Epidermal melanocyte (primary cell): ENCODE data around the gene NSL1.
"Not testable (repeated sequence)": the region's sequence is repeated elsewhere in the genome, so short reads cannot be mapped to it uniquely, and the experiment has no call there.

ENCODE experiments used
- DNase-seq: peaks from one replicate; pipeline ENCODE4 v3.0.0; 2011; ENCODE audit warnings: low spot score; ENCODE audit not compliant: insufficient read length

NSL1 gene

GRCh38 chr1:212783976-212784375 is 7.6 kb downstream of the NSL1 start:
- DNase-seq, result no peak

DNA sequence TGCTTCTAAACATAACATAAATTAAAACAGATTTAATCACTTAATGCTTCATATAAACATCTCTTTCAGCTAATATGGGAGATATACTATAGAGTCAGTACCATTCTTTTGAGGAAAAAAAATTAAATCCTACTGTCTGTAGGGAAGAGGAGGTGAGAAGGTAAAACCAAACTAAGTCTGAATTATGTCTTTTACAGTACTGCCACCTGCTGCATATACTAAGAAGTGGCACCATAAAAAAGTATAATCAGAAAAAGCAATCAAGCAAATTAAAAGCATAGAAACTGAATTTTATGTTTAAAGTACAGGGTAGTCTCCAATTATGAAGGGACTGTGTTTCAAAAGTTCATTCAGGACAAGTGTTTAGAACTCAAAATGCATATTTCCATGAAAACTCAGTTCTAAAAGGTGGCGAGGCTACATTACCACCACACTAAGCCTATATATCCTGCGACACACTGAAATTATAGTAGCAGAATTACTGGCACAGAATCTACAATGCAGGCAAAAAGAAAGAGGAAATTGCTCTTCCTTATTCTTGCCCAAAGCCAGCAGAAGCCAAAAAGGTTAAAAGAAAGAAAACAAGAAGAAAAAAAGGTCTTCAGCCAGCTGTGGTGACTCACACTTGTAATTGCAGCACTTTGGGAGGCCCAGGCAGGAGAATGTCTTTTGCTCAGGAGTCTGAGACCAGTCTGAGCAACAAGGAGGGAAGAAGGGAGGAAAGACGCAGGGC is 9.0 kb downstream of the NSL1 start:
- no peak for DNase-seq

DNA sequence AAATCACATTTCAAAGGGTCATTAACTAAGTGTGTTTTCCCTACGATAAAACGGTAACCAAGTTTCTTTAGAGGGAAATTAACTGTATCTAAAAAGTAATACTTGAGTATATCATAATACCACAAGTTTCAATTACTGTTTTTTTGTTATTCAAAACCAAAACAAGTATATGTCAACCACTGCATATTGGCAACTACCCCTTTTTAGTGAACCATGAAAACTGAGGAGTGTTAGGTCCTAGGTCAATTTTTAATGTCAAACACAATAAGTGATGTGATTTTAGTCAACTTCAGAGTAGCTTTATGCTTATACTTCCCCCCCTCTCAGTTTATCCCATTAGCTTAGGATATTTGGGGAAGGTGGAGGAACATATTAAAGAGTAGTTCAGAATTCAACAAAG is 10.4 kb downstream of the NSL1 start:
- DNase-seq, result no peak

DNA sequence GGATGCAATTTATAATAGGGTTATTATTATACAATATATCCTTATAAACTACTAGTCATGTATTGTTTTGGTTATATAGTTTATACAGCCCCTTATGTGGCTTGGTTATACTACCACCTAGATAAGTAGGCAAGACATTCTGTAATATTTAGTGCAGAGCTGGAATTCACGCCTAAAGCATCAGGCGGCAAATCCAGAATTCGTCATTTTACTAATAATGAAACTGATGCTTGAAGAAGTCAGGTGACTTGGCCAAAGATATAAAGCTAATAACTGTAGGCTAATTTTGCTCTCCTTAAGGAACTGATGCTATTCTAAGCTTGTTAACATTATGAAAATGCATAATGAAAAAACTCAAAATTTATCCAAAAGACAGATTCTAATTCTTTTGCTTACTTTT is 10.8 kb downstream of the NSL1 start:
- DNase-seq, result no peak

DNA sequence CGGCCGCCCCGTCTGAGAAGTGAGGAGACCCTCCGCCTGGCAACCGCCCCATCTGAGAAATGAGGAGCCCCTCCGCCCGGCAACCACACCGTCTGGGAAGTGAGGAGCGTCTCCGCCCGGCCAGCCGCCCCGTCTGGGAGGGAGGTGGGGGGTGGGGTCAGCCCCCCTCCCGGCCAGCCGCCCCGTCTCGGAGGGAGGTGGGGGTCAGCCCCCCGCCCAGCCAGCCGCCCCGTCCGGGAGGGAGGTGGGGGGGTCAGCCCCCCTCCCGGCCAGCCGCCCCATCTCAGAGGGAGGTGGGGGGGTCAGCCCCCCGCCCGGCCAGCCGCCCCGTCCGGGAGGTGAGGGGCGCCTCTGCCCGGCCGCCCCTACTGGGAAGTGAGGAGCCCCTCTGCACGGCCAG is 12.5 kb downstream of the NSL1 start:
- not testable (repeated sequence) for DNase-seq

- no peak for DNase-seq
Measured at GRCh38 chr1:212777151-212777550, 14.4 kb downstream of the NSL1 start.

DNA sequence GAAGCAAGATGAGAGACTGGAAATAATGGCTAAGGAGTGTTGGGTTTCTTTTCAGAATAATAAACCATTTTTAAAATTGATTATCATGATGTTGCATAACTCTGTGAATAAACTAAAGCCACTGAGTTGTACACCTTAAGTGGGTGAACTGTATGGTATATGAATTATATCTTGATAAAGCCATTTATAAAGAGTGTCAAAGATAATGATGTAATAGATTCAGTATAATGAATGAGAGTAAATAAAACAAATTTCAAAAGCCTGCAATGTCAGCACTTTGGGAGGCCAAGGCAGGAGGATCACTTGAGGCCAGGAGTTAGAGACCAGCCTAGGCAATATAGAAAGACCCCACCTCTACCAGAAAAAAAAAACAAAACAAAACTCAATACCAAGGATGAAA is 16.3 kb downstream of the NSL1 start:
- no peak for DNase-seq

DNA sequence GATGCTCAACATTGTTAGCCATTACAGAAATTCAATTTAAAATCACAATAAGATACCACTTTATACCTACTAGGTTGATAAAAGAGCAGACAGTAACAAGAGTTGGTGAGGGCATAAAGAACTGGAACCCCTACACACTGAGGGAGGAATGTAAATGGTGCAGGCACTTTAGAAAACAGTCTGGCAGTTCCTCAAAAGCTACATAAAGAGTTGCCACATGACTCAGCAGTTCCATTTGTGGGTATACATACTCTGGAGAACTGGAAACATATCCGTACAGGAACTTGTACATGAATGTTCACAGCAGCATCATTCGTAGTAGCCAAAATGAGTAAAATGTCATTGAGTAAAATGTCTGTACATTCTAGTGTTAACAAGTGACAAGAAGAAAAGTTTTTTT is 17.0 kb downstream of the NSL1 start:
- no peak for DNase-seq

GRCh38 chr1:212773011-212773410 is 18.6 kb downstream of the NSL1 start:
- DNase-seq, result no peak

GRCh38 chr1:212771341-212771740 is 20.2 kb downstream of the NSL1 start:
- no peak for DNase-seq

GRCh38 chr1:212769459-212770167 is 22.0 kb downstream of the NSL1 start:
- DNase-seq, result no peak

- not testable (repeated sequence) for DNase-seq
Measured at GRCh38 chr1:212766825-212767224, 24.8 kb downstream of the NSL1 start.

DNA sequence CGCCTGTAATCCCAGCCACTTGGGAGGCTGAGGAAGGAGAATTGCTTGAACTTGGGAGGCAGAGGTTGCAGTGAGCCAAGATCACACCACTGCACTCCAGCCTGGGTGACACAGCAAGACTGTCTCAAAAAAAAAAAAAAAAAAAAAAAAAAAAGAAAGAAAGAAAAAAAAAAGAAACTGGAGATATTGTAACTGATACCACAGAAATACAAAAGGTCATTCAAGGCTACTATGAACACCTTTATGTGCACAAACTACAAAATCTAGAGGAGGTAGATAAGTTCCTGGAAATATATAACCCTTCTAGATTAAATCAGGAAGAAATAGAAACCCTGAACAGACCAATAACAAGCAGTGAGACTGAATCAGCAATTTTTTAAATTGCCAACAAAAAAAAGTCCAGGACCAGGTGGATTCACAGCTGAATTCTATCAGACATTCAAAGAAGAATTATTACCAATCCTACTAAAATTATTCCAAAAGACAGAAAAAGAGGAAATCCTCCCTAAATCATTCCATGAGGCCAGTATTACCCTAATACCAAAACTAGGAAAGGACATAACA is 26.8 kb downstream of the NSL1 start:
- not testable (repeated sequence) for DNase-seq

GRCh38 chr1:212762839-212763238 is 28.7 kb downstream of the NSL1 start:
- DNase-seq, result no peak

GRCh38 chr1:212762234-212762633 is 29.3 kb downstream of the NSL1 start:
- no peak for DNase-seq

DNA sequence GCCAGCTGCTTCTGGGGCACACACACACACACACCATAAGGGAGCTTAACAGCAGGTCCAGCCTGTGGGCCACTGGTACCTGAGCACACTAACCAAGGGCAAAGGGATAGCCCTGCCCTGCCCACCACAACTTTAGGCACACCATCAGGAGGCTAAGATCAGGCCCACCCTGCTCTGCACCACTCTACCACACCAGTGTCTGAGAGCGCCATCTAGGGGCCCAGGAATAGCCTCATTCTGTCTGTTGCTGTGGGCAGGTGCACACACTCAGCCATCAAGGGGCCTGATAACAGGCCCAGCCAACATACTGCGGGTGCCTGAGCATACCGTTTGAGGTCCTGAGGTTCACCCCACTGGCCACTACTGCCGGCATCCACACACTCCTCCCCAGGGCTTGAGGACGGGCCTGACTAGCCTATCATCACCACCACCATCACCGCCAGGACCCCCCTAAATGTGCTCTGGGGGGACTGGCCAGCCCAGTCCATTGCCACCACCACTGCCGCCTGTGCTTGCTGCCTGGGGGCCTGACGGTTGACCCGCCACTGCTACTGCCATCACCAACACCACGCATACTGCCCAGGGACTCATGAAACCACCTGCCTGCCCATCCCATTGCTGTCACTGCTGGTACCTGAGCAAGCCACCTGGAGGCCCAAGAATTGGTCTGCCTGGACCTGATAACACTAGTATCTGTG is 31.3 kb downstream of the NSL1 start:
- DNase-seq, result no peak

DNA sequence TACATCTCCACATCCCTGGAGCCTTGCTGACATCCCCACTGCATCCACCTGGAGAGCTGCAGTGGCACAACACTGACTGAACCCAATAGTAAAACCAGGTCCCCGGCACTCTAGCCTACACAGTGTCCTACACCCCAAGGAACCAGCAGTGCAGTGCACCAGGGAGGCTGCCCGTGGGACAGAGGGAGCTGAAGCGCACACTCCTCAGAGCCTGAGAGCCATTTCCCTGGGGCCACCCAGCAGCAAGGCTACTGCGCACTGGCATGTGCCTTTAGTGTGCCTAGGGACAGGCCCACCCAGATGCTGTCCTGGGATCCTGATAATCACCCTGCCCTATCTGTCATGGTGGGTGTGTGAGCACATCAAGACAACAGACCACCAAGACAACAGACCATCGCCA is 31.9 kb downstream of the NSL1 start:
- DNase-seq, result no peak

- no peak for DNase-seq
Measured at GRCh38 chr1:212754680-212755079, 36.9 kb downstream of the NSL1 start.

GRCh38 chr1:212754193-212754592 is 37.4 kb downstream of the NSL1 start:
- DNase-seq, result no peak

- DNase-seq, result no peak
Measured at GRCh38 chr1:212753749-212754148, 37.8 kb downstream of the NSL1 start.

DNA sequence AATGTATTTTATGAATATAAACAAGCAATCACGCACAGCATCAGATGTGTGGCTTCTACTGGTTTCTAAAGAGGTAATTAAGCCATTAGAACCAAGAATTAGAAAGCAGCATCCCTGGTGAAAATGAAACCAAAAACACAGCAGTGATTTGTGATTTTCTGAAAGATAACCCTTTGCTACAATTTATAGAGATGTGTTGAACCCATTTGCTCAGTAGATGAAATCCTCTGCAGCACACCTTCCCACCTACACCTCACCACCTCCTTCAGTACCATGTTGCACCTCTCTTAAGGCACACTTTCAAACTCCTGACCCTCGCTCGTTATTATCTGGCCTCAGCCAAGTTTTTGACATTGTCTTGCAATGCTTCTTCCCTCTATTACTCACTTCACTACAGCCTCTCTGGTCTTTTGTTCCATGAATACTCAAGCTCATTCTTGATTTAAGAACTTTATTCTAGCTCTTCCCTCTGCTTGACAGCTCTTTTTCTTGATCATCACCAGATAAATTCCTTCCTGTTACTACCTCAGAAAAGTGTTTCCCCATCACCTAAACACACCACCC is 38.6 kb downstream of the NSL1 start:
- DNase-seq, result no peak
